ENCODE measurements around the gene SNX7. TPM values are rescaled to one million over a fixed set of nuclear protein-coding genes. Genes with fewer than 3 reads are reported as not detected.

SNX7 gene
- polyA plus RNA-seq, 2 of the 4 experiments (the other 2 are of a cell fraction) = 29.5 to 45.1 TPM

DNA sequence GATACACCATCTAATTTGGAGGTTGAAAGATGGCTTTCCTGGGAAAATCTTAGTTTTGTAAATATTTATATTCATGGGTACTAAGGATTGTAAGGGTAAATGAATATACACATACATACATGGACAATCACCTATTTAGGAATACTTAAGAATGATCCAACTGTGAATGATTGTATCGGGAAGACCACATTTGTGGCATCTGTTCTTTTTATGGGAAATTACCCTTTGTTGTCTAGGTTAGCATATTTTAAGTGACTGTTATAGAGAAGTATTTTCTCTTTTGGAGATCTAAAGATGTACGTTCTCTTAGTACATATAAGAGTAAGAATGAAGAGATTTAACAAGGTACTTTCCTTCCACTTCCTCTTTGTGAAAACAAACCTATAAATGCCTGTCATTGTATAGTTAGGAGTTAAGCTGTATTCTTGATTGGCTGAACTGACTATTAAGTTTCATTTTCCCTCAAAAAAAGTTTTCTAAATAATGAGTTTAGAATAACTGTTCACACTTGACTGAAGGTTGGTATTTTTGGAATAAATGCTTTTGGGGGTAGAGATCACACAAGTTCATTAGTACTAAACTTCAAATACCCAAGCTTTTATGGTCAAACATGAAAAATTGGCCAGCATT lies 26.7 kb downstream of the SNX7 start:
- H3K4me1 ChIP-seq = no peaks in the 10 kb centered on the region
- H3K4me3 ChIP-seq = no peak overlapping the region
- FAIRE-seq (no peak), ATAC-seq (no peak), DNase-seq (ENCODE audit: low read depth in 1 of 2, low spot score in 1 of 2) (no peak)
- TF ChIP-seq JUNB (IDR thresholded peaks at IDR 0.05) (no peak), HOXB13 (CRISPR knock-in tag; IDR thresholded peaks at IDR 0.05; ENCODE audit: low read depth) (no peak)
- WGBS (ENCODE audit: missing lambda C conversion rate) = 97% methylated on average over 2 of the region's 2 CpGs
- H3K9me3 ChIP-seq = no peaks in the 10 kb centered on the region
- H3K27ac ChIP-seq = no peak overlapping the region
- no peak overlapping the region for H3K4me2 ChIP-seq
- POLR2A ChIA-PET = no interaction called here
- CTCF ChIA-PET = no interaction called here

DNA sequence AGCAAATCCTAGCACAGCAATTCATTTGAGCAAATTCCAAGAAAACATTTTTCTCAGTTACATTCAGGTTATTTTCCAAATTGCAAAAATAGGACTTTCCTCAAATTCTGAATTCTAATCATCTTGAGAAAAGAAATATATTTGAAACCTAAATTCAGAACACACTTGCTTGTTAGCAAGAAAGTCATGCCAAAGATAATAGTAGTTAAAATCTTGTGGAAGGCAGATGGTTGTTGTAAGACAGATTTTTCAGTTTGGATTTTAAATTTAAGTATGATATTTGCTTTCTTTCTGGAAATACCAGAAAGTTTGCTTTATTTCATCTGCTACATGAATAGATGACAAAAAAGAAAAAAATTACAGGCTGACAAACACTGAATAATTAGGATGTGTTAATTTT lies 29.1 kb downstream of the SNX7 start:
- no peak for TF ChIP-seq FOXS1 (CRISPR knock-in tag; IDR thresholded peaks at IDR 0.05)
- TF ChIP-seq ZFP36 (IDR thresholded peaks at IDR 0.05; ENCODE audit: borderline replicate concordance, partially characterized antibody) = no peak
- no peak for TF ChIP-seq HOXA7 (CRISPR knock-in tag; IDR thresholded peaks at IDR 0.05)
- TF ChIP-seq SREBF2 (IDR thresholded peaks at IDR 0.05) = no peak
- no peak for TF ChIP-seq CBX2 (IDR thresholded peaks at IDR 0.05; ENCODE audit: borderline replicate concordance, low read depth)
- TF ChIP-seq SMC3 (IDR thresholded peaks at IDR 0.05) = no peak
- TF ChIP-seq CHD4 (IDR thresholded peaks at IDR 0.05; ENCODE audit: borderline replicate concordance) = no peak
- no peaks in the 10 kb centered on the region for H3K9me3 ChIP-seq
- no peak overlapping the region for H3K4me2 ChIP-seq
- CTCF ChIA-PET = no interaction called here
- DNase-seq (ENCODE audit: low read depth in 1 of 2, low spot score in 1 of 2) (no peak), ATAC-seq (no peak), FAIRE-seq (no peak)
- no peaks in the 10 kb centered on the region for H3K4me1 ChIP-seq
- no peak overlapping the region for H3K4me3 ChIP-seq
- POLR2A ChIA-PET = no interaction called here
- no peak overlapping the region for H3K27ac ChIP-seq

DNA sequence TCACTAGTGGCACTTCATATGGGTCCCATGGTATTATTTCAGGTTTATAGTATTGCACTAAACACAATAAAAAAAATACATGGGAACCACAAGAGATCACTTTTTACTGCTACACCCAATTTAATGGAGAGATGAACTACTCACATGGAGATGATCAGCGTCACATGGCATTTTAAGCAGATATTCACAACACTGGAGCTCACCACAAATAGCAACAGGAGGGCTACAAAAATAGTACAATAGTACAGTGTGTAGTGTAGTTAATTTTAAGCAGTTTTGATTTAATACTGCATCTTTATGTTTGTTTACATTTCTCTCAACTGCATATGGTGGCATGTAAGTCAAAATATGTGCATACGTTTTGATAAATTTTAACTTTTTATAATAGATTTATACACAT lies 31.0 kb downstream of the SNX7 start:
- DNase-seq (ENCODE audit: low read depth in 1 of 2, low spot score in 1 of 2) (no peak), FAIRE-seq (no peak), ATAC-seq (no peak)
- CTCF ChIA-PET = no interaction called here
- POLR2A ChIA-PET = no interaction called here
- Histone ChIP-seq H3K4me1 (no peaks in the 10 kb centered on the region), H3K9me3 (no peaks in the 10 kb centered on the region), H3K4me2 (no peak overlapping the region), H3K27ac (no peak overlapping the region), H3K4me3 (no peak overlapping the region)
- 89% methylated on average over 2 of the region's 2 CpGs for WGBS (ENCODE audit: missing lambda C conversion rate)
- no peak for TF ChIP-seq POLR2AphosphoS2 (conservative IDR thresholded peaks at IDR 0.05; ENCODE audit: low read length)
- no peak for TF ChIP-seq KDM5A (IDR thresholded peaks at IDR 0.05)
- TF ChIP-seq NPAS2 (CRISPR knock-in tag; IDR thresholded peaks at IDR 0.05; ENCODE audit: borderline replicate concordance) = no peak
- TF ChIP-seq, protein P1, sequence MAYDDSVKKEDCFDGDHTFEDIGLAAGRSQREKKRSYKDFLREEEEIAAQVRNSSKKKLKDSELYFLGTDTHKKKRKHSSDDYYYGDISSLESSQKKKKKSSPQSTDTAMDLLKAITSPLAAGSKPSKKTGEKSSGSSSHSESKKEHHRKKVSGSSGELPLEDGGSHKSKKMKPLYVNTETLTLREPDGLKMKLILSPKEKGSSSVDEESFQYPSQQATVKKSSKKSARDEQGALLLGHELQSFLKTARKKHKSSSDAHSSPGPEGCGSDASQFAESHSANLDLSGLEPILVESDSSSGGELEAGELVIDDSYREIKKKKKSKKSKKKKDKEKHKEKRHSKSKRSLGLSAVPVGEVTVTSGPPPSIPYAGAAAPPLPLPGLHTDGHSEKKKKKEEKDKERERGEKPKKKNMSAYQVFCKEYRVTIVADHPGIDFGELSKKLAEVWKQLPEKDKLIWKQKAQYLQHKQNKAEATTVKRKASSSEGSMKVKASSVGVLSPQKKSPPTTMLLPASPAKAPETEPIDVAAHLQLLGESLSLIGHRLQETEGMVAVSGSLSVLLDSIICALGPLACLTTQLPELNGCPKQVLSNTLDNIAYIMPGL (CRISPR knock-in tag; IDR thresholded peaks at IDR 0.05; ENCODE audit: borderline replicate concordance) = no peak
- no peak for TF ChIP-seq MAZ (IDR thresholded peaks at IDR 0.05; ENCODE audit: borderline replicate concordance, low read depth, low read length)
- TF ChIP-seq ESRRA (IDR thresholded peaks at IDR 0.05; ENCODE audit: borderline replicate concordance, low read length) = no peak
- TF ChIP-seq, protein P2, sequence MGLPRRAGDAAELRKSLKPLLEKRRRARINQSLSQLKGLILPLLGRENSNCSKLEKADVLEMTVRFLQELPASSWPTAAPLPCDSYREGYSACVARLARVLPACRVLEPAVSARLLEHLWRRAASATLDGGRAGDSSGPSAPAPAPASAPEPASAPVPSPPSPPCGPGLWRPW (IDR thresholded peaks at IDR 0.05) = no peak
- TF ChIP-seq, protein P3, sequence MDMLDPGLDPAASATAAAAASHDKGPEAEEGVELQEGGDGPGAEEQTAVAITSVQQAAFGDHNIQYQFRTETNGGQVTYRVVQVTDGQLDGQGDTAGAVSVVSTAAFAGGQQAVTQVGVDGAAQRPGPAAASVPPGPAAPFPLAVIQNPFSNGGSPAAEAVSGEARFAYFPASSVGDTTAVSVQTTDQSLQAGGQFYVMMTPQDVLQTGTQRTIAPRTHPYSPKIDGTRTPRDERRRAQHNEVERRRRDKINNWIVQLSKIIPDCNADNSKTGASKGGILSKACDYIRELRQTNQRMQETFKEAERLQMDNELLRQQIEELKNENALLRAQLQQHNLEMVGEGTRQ (IDR thresholded peaks at IDR 0.05) = no peak
- TF ChIP-seq NFE2L2 (conservative IDR thresholded peaks at IDR 0.05; ENCODE audit: low read length) = no peak
- TF ChIP-seq HEYL (CRISPR knock-in tag; IDR thresholded peaks at IDR 0.05) = no peak
- TF ChIP-seq HOXB13 (CRISPR knock-in tag; IDR thresholded peaks at IDR 0.05; ENCODE audit: low read depth) = no peak
- no peak for TF ChIP-seq CEBPB (IDR thresholded peaks at IDR 0.05)
- TF ChIP-seq, protein P4, sequence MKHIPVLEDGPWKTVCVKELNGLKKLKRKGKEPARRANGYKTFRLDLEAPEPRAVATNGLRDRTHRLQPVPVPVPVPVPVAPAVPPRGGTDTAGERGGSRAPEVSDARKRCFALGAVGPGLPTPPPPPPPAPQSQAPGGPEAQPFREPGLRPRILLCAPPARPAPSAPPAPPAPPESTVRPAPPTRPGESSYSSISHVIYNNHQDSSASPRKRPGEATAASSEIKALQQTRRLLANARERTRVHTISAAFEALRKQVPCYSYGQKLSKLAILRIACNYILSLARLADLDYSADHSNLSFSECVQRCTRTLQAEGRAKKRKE (CRISPR knock-in tag; IDR thresholded peaks at IDR 0.05; ENCODE audit: low read depth) = no peak
- TF ChIP-seq, protein P5, sequence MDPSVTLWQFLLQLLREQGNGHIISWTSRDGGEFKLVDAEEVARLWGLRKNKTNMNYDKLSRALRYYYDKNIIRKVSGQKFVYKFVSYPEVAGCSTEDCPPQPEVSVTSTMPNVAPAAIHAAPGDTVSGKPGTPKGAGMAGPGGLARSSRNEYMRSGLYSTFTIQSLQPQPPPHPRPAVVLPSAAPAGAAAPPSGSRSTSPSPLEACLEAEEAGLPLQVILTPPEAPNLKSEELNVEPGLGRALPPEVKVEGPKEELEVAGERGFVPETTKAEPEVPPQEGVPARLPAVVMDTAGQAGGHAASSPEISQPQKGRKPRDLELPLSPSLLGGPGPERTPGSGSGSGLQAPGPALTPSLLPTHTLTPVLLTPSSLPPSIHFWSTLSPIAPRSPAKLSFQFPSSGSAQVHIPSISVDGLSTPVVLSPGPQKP (IDR thresholded peaks at IDR 0.05; ENCODE audit: low read depth, low read length) = no peak
- TF ChIP-seq, protein P6, sequence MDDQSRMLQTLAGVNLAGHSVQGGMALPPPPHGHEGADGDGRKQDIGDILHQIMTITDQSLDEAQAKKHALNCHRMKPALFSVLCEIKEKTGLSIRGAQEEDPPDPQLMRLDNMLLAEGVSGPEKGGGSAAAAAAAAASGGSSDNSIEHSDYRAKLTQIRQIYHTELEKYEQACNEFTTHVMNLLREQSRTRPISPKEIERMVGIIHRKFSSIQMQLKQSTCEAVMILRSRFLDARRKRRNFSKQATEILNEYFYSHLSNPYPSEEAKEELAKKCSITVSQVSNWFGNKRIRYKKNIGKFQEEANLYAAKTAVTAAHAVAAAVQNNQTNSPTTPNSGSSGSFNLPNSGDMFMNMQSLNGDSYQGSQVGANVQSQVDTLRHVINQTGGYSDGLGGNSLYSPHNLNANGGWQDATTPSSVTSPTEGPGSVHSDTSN (IDR thresholded peaks at IDR 0.05) = no peak
- TF ChIP-seq ZFP36 (IDR thresholded peaks at IDR 0.05; ENCODE audit: borderline replicate concordance, partially characterized antibody) = no peak
- TF ChIP-seq, protein P7, sequence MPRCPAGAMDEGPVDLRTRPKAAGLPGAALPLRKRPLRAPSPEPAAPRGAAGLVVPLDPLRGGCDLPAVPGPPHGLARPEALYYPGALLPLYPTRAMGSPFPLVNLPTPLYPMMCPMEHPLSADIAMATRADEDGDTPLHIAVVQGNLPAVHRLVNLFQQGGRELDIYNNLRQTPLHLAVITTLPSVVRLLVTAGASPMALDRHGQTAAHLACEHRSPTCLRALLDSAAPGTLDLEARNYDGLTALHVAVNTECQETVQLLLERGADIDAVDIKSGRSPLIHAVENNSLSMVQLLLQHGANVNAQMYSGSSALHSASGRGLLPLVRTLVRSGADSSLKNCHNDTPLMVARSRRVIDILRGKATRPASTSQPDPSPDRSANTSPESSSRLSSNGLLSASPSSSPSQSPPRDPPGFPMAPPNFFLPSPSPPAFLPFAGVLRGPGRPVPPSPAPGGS (IDR thresholded peaks at IDR 0.05) = no peak
- TF ChIP-seq ZSCAN20 (CRISPR knock-in tag; IDR thresholded peaks at IDR 0.05) = no peak

Measured in A549 (cell line).